ENCODE measurements around the gene CAPN11. TPM values are rescaled to one million over a fixed set of nuclear protein-coding genes. Genes with fewer than 3 reads are reported as not detected.

The CAPN11 gene
- total and polyA plus RNA-seq, 9 of the 15 experiments (the other 6 are each of a cell fraction or from before 2014, with no cell fraction given): 0.03 to 0.61 (median 0.17) TPM; not detected in 1

GRCh38 chr6:44129841-44130322 is 28.7 kb upstream of the CAPN11 start:
- peaks cover 93% of the 10 kb centered on the region for H3K79me2 ChIP-seq (ENCODE audit: control insufficient read depth, insufficient read depth, low read length)
- H3K4me1 ChIP-seq (replicated peaks in 1 of 2; ENCODE audit: control insufficient read depth in 2 of 2, insufficient read depth in 2 of 2, low read length in 2 of 2): peaks cover 64 to 72% of the 10 kb centered on the region in 2 experiments
- H3K9me1 ChIP-seq (ENCODE audit: control insufficient read depth, insufficient read depth, low read length): no peaks in the 10 kb centered on the region
- CTCF ChIA-PET (ENCODE audit: low intra/inter-chr PET ratio): interaction anchor here (0.6 kb wide), 2 partner anchors 16 to 257 kb away, joined by 3 read pairs; partner anchors contain the start of gene CDC5L
- ATAC-seq: peak; percentile 54
- H2AFZ ChIP-seq (ENCODE audit: low read depth, low read length): no peak overlapping the region
- peaks cover 15% of the 10 kb centered on the region for H4K20me1 ChIP-seq (replicated peaks; ENCODE audit: control insufficient read depth, insufficient read depth, low read length)
- H3K4me3 ChIP-seq: no peak overlapping the region
- no peaks in the 10 kb centered on the region for H3K9me3 ChIP-seq (replicated peaks; ENCODE audit: control insufficient read depth, insufficient read depth, low read depth, low read length)
- peaks cover 24% of the 10 kb centered on the region for H3K36me3 ChIP-seq (ENCODE audit: control insufficient read depth, insufficient read depth, low read length)
- H3K27me3 ChIP-seq (ENCODE audit: control insufficient read depth in 2 of 2, insufficient read depth in 2 of 2, low read length in 2 of 2): no peaks in the 10 kb centered on the region
- peak; percentile 50 to 96 (median 72) for DNase-seq (ENCODE audit: extremely low read depth in 1 of 4, low spot score in 3 of 4)
- H3K27ac ChIP-seq (ENCODE audit: extremely low read depth, low read depth, low read length): peak overlapping the region; percentile 63
- intact Hi-C loops (cut with micrococcal nuclease): loop anchor here (5.0 kb wide), 1 partner anchor 503 kb away; the partner anchor contains the start of gene GTPBP2
- POLR2A ChIA-PET: interaction anchor here (0.6 to 5.0 kb wide), 13 partner anchors 8 to 506 kb away, joined by 3 to 29 read pairs (median 4); partner anchors contain the start of gene HSP90AB1
- H3K4me2 ChIP-seq (ENCODE audit: insufficient read depth, low read length): peak overlapping the region; percentile 67
- peak overlapping the region in 1 of 2 experiments; percentile 67; a peak in 1 of 4 replicates for H3K9ac ChIP-seq (ENCODE audit: insufficient read depth in 1 of 2, low read depth in 2 of 2, low read length in 2 of 2)
- 0% methylated on average over 2 of the region's 2 CpGs for WGBS (ENCODE audit: insufficient coverage, low coverage, missing lambda C conversion rate)
- BruUV-seq (replicated peaks): no TSS peak
- peak; percentile 99 for FAIRE-seq
- in situ Hi-C loops (cut with MboI): no loop called here
- TF ChIP-seq KAT7 (CRISPR knock-in tag; IDR thresholded peaks at IDR 0.05; ENCODE audit: borderline replicate concordance): peak; percentile 88; the same call in 1 of the 2 replicates
- TF ChIP-seq ZFX (CRISPR knock-in tag; IDR thresholded peaks at IDR 0.05): no peak
- TF ChIP-seq FOXA3 (CRISPR knock-in tag; conservative IDR thresholded peaks at IDR 0.05 in 1 of 2, IDR thresholded peaks at IDR 0.05 in 1 of 2): 0 out of 4 replicates have a peak, but pooled peaks of 1 of the 2 experiments have one; percentile 58
- TF ChIP-seq NFE2 (IDR thresholded peaks at IDR 0.05; ENCODE audit: low read depth): peak; percentile 56; the same call in 1 of the 2 replicates
- peak; percentile 84; the same call in 1 of the 2 replicates for TF ChIP-seq SMARCE1 (IDR thresholded peaks at IDR 0.05)
- 0 out of 2 replicates have a peak, but pooled peaks have one; percentile 17 for TF ChIP-seq BHLHE40 (IDR thresholded peaks at IDR 0.05; ENCODE audit: low read length)
- TF ChIP-seq TFAP4 (CRISPR knock-in tag; IDR thresholded peaks at IDR 0.05; ENCODE audit: borderline replicate concordance): peak; percentile 70; the same call in 1 of the 2 replicates
- TF ChIP-seq HCFC1 (IDR thresholded peaks at IDR 0.05; ENCODE audit: low read depth, low read length): 0 out of 2 replicates have a peak, but pooled peaks have one; percentile 31
- peak; percentile 88 for TF ChIP-seq NBN (IDR thresholded peaks at IDR 0.05; ENCODE audit: low read depth)
- peak; percentile 47 for TF ChIP-seq ASH1L (IDR thresholded peaks at IDR 0.05; ENCODE audit: borderline replicate concordance, low read depth, partially characterized antibody)
- no peak for TF ChIP-seq GABPA (tag; conservative IDR thresholded peaks at IDR 0.05; ENCODE audit: low read depth)
- TF ChIP-seq MXD1 (CRISPR knock-in tag; IDR thresholded peaks at IDR 0.05; ENCODE audit: borderline replicate concordance, poor library complexity, severe bottlenecking): peak; percentile 8
- peak; percentile 53 to 59; a peak in 2 of 4 replicates for TF ChIP-seq TBL1XR1 (IDR thresholded peaks at IDR 0.05; ENCODE audit: low read length in 2 of 2)
- TF ChIP-seq JUN (IDR thresholded peaks at IDR 0.05; ENCODE audit: borderline replicate concordance, low read depth, low read length): peak; percentile 33; the same call in 1 of the 2 replicates
- no peak; the same call in 1 of the 2 replicates for TF ChIP-seq JUN (CRISPR knock-in tag; IDR thresholded peaks at IDR 0.05; ENCODE audit: borderline replicate concordance)
- TF ChIP-seq ZBED1 (IDR thresholded peaks at IDR 0.05): no peak
- TF ChIP-seq TBP (optimal IDR thresholded peaks at IDR 0.05; ENCODE audit: low read depth, low read length): peak; percentile 50
- peak; percentile 98 for TF ChIP-seq CHD4 (IDR thresholded peaks at IDR 0.05; ENCODE audit: insufficient read depth, insufficient replicate concordance, low read depth, low read length, poor library complexity, severe bottlenecking)
- TF ChIP-seq POU5F1 (IDR thresholded peaks at IDR 0.05; ENCODE audit: borderline replicate concordance, low read depth, low read length, partially characterized antibody): no peak
- TF ChIP-seq CTBP1 (IDR thresholded peaks at IDR 0.05; ENCODE audit: borderline replicate concordance): peak; percentile 81; the same call in 1 of the 2 replicates

Data from K562 (cell line).